CD1c-positive myeloid dendritic cell (primary cell): ENCODE results near the gene PGP.

ENCODE experiments used
- DNase-seq: peaks from one replicate; pipeline ENCODE4 v3.0.0-alpha.2; 2016; ENCODE audit errors: extremely low spot score

The PGP gene

GRCh38 chr16:2183671-2184070 lies 31.0 kb downstream of the PGP start:
- no peak for DNase-seq

DNA sequence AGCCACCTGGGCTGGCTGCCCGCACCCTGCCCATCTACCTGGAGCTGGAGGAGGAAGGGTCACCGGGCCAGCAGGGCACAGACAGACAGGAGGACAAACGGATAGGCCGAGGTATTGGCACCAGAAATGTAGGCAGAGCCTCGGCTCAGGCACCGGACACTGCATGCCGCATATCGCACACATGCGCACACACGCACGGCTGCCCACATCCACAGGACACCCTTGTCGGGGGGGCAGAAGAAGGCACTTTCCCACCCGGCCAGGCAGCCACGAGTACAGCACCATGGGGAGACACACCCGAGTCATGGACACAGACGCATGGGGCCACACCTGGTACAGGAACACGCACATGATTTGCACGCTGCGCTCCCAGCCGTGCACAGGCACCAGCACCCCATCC lies 32.7 kb downstream of the PGP start:
- no peak for DNase-seq

DNA sequence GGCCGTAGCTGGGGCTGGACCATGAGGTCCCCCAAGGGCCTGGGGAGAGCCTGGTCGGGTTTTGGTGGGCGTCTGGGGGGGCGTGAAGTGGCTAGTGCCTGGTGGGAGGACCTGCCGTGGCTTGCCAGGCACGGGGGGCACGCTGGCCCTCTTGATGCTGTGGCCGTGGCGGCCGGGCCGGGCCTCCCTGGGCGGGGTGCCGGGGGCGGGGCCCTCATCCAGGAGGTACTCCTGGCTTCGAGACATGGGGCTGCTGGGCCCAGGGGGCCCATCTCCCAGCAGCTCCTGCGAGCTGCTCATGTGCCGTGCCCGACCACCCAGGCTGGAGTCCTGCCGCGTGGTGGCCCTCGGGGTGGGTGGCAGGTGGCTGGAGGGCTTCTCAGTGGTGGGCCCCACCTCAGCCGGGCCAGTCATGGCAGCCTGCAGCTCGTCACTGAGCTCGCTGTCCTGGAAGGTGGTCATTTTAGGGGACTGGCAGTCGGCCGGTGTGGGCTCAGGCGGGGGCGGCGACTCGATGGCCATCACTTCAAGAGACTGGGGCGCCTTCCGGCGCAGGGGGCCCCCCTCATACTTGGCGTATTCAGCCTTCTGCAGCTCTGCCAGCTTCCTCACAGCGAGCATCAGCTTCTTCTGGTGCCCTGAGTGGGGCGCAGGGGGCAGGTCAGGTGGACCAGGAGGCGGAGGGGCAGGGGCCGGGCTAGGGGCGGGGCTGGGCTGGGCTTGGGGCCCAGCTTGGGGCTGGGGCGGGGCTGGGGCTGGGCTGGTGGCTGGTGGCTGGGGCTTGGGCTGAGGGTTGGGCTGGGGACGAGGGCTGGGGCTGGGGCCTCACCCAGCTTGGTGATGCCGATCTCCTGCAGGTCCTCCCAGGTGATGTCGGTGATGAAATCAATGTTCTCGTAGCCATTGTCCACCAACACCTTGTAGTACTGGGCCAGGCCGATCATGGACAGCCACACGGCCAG lies 33.4 kb downstream of the PGP start:
- DNase-seq: no peak

- DNase-seq: no peak
Measured at GRCh38 chr16:2180461-2180860, 34.2 kb downstream of the PGP start.

DNA sequence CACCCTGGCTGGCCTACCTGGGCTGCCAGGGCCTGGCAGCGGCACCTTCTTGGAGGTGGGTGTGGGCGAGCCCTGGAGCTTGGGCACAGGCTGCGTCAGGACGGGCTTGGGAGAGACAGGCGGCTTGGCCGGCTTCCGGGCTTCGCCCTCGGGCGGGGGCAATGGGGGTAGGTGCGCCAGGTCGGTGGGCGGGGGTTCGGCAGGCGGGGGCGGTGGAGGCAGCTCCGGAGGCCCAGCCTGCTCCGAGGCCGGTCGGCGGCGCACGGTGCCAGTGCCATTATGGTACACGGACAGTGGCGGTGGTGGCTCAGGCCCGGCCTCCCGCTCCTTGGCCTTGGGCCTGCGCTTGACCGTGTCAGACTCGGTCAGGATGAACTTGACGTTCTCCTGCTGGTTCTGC lies 35.1 kb downstream of the PGP start:
- no peak for DNase-seq

DNA sequence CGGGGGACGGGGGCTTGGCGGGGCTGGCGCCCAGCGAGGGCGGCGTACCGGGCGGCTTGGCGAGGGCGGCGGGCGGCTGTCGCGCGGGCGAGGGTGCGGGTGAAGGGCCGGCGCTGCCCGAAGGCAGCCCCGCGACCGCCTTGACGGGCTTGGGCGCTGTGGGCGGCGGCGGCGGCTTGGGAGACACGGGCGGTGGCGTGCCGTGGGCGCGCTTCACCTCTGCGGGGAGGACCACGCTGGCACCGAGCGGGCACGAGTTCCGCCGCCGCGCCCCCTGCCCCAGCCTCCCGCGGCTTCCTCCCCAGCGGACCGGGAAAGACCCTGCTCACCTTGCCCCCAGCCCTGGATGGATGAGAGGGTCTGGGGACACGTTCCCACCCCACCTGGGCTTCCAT lies 35.5 kb downstream of the PGP start:
- DNase-seq: no peak

DNA sequence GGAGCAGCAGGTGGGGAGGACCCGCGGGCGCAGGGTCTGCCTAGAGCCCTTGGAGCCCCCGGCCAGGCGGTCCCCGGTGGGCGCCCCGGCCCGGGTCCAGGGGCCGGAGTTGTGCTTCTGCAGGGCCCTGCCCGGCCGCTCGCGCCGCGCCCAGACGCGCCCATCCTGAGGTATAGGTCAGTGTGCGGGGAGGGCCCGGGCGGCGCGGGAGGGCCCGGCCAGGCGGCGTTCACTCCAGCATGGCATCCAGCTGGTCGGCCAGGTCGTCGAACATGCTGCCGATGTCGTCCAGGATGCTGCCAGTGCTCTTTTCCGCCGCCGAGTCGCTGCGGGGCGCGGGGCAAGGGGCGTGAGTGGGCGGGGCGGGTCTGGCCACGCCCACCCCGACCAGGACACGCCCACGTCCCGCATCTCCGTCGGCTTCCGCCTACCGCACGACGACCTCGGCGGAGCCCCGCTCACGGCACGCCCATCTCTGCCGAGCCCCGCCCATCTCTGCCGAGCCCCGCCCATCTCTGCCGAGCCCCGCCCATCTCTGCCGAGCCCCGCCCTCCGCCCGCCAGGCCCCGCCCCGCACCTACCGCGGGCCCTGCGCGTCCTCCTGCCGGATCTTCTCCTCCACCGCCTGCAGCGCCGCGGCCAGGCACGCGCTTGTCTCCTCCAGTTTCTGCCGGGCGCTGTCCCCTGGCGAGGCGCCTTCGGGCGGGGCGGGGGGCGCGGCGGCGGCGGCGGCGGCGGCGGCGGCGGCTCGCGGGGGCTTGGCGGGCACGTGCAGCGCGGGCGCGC lies 36.1 kb downstream of the PGP start:
- DNase-seq: peak; percentile 41

DNA sequence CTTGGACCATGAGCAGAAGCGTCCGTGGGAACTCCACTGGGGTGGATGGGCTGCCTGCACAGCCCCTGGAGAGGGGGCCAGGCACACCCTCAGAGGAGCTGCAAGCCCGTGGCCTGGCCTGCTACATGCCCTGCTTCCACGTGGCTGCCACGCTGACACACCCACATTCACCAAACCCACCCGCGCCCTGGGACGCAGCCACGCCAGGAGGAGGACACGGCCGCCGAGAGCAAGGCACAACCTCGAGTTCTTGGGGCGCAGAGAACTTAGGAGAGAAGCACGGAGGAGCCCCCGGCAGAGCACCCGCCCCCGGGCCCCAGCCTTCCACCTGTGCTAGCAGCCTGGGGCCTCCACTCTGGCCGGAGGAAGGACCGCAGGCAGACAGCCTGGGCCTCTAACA lies 37.1 kb downstream of the PGP start:
- no peak for DNase-seq

- DNase-seq: no peak
Measured at GRCh38 chr16:2177101-2177500, 37.5 kb downstream of the PGP start.

- DNase-seq: no peak
Measured at GRCh38 chr16:2176047-2176446, 38.6 kb downstream of the PGP start.

- DNase-seq: no peak
Measured at GRCh38 chr16:2175454-2175853, 39.2 kb downstream of the PGP start.

DNA sequence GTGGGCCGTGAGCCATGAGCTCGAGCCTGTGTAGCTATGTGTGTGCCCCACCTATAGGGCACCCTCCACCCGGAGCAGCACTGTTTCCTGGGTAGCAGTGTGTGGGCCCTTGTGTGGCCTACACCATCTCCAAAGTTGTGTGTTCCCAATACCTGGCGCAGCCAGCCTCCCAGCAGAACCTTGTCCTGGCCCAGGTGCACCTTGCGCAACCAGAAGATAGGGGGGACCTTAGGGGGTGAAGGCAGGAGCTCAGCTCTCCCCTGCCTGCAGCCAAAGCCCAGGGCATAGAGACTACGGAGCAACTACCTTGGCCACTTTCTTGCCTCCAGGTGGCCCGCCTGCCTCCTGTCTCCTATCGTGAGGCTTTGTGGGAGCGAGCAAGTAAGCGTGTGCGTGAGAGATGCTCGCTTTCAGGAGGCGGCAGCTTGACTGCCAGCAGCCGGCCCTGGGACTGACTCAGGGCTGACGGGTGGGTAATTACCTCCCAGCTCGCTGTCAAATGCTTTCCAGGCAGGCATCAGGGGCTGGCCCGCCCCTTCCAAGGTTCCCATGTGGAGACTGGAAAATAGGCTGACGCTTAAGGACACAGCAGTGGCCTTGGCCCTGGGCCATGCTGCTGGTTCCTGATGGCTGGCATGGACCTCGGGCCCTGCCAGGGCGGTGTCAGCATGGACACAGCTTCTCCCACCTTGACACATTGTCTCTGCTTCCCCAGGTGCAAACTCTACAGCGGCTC lies 40.1 kb downstream of the PGP start:
- DNase-seq: no peak

DNA sequence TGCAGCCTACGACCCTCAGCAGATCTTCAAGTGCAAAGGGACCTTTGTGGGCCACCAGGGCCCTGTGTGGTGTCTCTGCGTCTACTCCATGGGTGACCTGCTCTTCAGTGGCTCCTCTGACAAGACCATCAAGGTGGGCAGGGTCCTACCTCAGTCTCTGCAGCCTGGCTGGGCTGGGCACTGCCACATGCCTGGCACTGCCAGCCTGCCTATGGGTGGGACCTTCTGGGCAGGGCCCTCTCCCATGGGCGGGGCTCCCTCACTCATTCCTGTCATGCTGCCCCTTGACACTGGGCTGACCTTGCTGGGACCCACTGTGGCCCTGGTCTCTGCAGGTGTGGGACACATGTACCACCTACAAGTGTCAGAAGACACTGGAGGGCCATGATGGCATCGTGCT lies 40.7 kb downstream of the PGP start:
- DNase-seq: no peak

GRCh38 chr16:2173366-2173765 lies 41.3 kb downstream of the PGP start:
- no peak for DNase-seq

DNA sequence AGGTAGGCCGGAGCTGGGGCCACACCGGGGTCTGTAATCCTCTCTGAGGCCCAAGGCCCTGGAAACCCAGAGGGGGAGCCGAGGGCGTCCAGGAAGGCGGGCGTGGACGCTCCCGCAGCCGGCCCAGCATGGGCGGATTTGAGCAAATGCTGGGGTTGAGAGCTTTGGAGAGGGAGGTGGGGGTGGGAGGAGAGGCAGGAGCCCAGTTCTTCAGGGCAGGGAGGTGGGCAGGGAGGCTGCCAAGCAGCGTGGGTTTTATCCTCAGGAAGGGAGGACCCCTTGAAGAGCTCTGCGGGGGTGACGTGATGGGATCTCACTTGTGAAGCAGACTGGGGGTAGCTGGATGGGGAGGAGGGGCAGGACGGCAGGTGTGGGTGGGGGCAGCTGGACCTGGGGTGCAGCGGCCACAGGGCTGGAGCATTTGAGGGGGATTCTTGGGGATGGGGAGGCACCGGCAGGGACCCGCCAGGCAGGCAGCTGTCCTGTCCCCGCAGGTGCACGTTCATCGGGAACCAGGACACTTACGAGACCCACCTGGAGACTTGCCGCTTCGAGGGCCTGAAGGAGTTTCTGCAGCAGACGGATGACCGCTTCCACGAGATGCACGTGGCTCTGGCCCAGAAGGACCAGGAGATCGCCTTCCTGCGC lies 41.8 kb downstream of the PGP start:
- no peak for DNase-seq

DNA sequence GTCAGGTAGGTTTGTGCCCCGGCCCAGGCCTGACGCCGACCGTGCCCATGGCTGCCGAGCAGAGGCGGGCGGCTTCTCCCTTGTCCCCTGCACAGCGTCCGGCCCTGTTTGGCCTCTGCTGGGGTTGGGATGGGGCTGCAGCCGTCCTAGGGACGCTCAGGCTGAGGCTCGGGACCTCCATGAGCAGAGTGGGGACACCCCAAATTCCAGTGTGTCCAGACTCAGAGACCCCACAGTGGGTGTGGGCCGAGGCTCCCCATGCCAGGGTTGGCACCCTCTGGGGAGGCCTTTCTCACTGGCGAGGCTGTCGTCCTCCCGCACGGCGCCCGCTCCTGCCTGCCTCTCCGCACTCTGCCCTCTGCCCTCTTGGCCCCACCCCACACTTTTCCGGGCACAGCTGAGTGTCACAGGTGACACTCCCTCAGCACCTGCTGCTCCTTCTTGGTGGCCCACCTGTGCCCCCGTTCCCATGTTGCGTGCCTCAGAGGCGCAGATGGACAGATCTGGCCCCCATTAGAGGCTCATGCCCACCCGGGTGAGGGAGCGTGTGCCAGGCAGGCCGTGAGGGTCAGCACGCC lies 43.0 kb downstream of the PGP start:
- no peak for DNase-seq

DNA sequence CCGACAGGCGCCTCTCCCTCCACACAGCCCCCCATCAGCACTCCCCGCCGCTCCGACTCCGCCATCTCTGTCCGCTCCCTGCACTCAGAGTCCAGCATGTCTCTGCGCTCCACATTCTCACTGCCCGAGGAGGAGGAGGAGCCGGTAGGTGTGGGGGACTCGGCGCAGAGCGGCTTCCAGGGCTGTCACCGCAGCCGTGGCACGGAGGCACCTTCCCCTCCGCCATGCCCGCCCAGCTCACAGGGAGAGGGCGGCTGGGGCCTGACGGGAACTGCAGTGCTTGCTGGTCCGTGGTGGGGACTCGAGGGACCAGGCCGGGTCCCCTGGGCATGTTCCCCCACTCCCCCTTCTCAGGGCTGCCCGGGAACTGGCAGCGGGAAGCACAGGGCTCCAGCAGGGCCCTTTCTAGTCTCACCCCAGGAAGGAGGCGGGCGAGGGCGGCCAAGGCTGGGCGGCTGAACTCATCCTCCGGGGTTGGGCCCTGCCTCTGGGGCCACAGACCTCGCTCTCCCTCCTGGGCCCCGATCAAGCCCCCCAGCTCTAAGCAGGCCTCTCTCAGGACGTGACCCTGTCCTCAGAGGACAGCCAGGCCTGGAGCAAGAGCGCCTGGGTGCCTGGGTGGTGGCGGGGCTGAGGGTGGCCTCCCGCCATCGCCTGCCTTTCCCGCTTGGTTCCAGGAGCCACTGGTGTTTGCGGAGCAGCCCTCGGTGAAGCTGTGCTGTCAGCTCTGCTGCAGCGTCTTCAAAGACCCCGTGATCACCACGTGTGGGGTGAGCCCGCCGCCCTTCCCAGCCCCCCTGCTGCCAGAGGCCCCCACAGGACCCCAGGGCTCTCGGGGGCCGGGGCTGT lies 43.8 kb downstream of the PGP start:
- no peak for DNase-seq

- DNase-seq: no peak
Measured at GRCh38 chr16:2170080-2170479, 44.6 kb downstream of the PGP start.

DNA sequence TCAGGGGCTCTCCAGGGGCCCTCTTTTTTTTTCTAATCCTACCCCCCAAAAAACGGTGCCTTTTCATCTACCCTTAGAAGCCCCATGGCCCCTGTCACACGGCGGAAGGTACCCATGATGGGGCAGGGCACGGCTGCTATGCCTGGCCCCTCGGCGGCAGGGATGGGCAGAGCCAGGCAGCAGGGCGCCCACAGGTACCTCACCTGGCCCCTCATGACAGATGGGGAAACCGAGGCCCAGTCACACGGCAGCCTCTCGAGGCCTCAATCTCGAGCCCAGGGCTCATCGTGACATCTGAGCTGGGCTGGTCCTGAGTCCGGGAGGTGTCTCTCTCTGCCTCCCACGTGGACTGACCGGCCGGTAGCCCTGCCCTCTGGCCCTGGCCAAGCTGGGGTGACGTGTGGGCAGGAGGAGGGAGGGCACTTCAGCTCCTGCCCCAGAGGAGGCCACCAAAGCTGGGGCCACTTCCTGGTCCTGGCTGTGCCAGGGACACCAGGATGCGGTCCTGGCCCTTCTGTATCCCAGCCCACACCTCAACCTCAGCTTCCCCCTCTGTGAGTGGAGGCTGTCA lies 47.5 kb downstream of the PGP start:
- no peak for DNase-seq
